CD4-positive, alpha-beta T cell treated with Interleukin-12 subunit alpha and Interleukin-12 subunit beta, for 1 hour (primary cell): Measurements from ENCODE around the gene IRAK2.
"Not testable (repeated sequence)": the region's sequence is repeated elsewhere in the genome, so short reads cannot be mapped to it uniquely, and the experiment has no call there.

Experiments
- DNase-seq: peaks from one replicate; pipeline ENCODE4 v3.0.0-alpha.2; 2020

The IRAK2 gene, protein sequence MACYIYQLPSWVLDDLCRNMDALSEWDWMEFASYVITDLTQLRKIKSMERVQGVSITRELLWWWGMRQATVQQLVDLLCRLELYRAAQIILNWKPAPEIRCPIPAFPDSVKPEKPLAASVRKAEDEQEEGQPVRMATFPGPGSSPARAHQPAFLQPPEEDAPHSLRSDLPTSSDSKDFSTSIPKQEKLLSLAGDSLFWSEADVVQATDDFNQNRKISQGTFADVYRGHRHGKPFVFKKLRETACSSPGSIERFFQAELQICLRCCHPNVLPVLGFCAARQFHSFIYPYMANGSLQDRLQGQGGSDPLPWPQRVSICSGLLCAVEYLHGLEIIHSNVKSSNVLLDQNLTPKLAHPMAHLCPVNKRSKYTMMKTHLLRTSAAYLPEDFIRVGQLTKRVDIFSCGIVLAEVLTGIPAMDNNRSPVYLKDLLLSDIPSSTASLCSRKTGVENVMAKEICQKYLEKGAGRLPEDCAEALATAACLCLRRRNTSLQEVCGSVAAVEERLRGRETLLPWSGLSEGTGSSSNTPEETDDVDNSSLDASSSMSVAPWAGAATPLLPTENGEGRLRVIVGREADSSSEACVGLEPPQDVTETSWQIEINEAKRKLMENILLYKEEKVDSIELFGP

GRCh38 chr3:10164546-10165393 is at the start of gene IRAK2:
Gene IRAK2 (plus strand): TSS chr3:10164919. CDS start chr3:10164955, 36 bp downstream.
- DNase-seq, result peak; percentile 59

DNA sequence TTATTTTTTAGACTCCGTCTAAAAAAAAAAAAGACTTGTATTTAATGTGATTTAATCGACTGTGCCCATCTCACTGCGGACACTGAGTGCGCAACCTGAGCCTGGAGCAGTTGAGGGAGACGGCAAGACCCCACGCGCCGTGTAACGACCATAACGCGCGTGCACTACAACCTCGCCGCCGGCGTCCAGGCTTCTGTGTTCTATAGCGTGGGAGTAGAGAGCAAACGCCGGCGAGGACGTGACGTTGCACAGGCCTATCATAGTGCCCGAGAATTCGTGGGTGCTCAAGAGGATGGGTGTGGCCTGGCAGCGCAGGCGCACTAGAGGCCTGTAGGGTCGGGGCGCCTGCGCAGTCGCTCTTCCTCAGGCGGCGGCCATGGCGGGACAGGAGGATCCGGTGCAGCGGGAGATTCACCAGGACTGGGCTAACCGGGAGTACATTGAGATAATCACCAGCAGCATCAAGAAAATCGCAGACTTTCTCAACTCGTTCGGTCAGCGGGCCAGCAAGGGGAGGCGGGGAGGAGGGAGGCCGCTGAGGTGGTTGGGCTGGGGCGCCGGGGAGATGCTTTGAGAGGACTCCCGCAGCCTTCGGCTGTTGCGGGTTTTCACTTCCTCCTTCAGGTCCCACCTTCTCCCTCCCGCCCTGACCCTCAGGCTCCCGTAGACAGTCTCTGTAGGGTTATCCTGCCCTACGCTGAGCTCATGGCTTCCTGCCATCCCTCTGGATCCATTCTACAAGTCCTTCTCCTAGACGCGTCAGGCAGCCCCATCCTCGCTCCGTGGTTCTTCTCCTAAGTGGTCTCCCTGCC is 49.2 kb upstream of the IRAK2 start, which contains the start of gene BRK1:
Gene BRK1, plus strand, starts transcription at position 350 of the 812 bp plus-strand sequence. Its CDS starts 27 bp downstream, at position 377.
- DNase-seq, result peak; percentile 95

DNA sequence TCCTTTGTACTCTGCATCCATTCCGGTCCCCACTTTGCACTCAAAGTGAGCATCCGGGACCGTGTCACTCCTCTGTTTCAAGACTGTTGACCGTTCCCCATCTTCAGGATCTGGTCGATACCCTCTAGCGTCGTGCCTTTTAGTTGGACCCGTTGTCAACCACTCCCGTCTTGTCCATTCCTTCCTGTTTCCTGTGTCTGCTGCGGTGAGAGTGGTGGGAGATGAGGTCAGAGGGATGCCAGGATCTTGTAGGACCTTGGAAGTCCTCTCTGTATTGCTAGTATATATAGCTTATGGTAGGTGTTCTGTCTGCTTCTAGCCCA is 48.6 kb upstream of the IRAK2 start:
- no peak for DNase-seq

GRCh38 chr3:10116928-10117327 is 47.8 kb upstream of the IRAK2 start:
- no peak for DNase-seq

- no peak for DNase-seq
Observed at GRCh38 chr3:10119376-10119775, 45.3 kb upstream of the IRAK2 start.

- DNase-seq, result no peak
Observed at GRCh38 chr3:10121064-10121463, 43.7 kb upstream of the IRAK2 start.

- no peak for DNase-seq
Observed at GRCh38 chr3:10122724-10123123, 42.0 kb upstream of the IRAK2 start.

- DNase-seq, result not testable (repeated sequence)
Observed at GRCh38 chr3:10135872-10136271, 28.8 kb upstream of the IRAK2 start.

DNA sequence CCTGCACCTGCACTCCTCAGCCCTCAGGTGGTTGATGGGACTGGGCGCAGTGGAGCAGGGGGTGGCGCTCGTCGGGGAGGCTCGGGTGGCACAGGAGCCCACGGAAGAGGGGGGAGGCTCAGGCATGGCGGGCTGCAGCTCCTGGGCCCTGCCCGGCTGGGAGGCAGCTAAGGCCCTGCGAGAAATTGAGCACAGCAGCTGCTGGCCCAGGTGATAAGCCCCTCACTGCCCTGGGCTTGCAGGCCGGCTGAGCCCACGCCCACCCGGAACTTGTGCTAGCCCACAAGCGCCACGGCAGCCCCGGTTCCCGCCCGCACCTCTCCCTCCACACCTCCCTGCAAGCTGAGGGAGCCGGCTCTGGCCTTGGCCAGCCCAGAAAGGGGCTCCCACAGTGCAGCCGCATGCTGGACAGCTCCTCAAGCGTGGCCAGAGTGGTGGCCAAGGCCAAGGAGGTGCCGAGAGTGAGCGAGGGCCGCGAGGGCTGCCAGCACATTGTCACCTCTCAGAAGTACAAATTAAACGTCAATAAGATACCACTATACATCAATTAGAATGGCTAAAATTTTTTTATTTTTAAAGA is 28.2 kb upstream of the IRAK2 start:
- no peak for DNase-seq

GRCh38 chr3:10137178-10137577 is 27.5 kb upstream of the IRAK2 start:
- DNase-seq, result no peak

- peak; percentile 11 for DNase-seq
Observed at GRCh38 chr3:10140996-10141546, 23.6 kb upstream of the IRAK2 start.

GRCh38 chr3:10142707-10143560 is 21.8 kb upstream of the IRAK2 start:
- peak; percentile 14 for DNase-seq

GRCh38 chr3:10145685-10146084 is 19.0 kb upstream of the IRAK2 start:
- DNase-seq, result no peak

DNA sequence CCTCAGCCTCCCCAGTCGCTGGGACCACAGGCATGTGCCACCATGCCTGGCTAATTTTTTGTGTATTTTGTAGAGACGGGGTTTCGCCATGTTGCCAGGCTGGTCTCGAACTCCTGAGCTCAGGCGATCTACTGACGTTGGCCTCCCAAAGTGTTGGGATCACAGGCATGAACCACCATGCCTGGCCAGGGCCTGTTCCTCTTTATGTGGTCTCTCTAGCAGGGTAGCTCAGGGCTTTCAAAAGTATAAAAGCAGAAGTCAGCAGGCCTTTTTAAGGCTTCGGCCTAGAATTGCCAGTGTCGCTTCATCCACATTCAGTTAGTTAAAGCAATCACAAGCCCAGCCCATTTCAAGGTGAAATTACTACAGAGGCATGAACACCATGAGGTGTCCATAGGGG is 15.5 kb upstream of the IRAK2 start:
- no peak for DNase-seq

GRCh38 chr3:10150987-10151386 is 13.7 kb upstream of the IRAK2 start:
- no peak for DNase-seq

- DNase-seq, result no peak
Observed at GRCh38 chr3:10154335-10155122, 10.2 kb upstream of the IRAK2 start.

DNA sequence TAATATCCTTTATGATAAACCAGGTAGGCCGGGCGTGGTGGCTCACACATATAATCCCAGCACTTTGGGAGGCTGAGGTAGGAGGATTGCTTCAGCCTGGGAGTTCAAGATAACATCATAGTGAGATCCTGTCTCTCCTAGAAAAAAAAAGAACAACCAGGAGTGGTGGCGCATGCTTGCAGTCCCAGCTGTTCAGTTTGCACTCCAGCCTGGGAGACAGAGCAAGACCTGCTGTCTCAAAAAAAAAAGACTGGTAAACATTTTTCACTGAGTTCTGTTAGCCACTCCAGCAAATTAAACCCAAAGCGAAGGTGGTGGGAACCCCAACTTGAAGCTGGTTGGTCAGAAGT is 9.6 kb upstream of the IRAK2 start:
- DNase-seq, result no peak

DNA sequence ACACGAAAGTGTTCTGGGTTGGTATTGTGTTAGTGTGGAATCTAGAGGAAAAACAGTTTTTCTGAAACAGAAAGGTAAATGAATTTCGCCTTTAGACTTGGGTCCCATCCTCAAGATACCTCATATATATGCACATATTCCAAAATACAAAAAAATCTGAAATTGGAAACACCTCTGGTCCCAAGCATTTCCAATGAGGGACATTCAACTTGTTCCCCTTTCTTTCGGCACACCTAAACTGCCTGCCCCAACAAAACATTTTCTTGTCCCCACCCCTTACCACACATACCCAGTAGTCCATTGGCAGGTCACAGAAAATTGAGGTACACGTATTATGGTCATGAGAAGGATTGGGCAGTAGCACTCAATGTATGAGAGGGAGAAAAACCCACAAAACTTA is 9.1 kb upstream of the IRAK2 start:
- DNase-seq, result no peak

DNA sequence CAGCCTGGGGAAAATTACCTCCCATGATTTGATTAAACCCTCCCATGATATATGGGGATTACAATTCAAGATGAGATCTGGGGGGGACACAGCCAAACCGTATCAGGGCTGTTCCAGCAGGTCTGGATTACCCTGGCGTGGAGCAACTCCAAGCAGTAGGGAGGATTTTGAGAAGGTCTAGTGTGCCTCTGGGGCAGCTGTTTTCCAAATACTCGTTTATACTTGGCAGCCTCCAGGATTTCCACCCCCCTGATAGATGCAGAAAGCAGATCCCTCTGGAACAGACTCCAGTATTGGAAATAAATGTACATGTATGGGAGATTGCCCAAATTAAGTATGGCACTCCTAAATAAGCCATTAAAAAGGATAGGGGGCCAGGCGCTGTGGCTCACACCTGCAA is 7.7 kb upstream of the IRAK2 start:
- no peak for DNase-seq

- not testable (repeated sequence) for DNase-seq
Observed at GRCh38 chr3:10158555-10158954, 6.2 kb upstream of the IRAK2 start.
